ENCODE measurements around the gene RGMB. TPM values are rescaled to one million over a fixed set of nuclear protein-coding genes. Genes with fewer than 3 reads are reported as not detected.

Gene RGMB
- total RNA-seq, 1 experiment from 2014 or later = 19.3 TPM

DNA sequence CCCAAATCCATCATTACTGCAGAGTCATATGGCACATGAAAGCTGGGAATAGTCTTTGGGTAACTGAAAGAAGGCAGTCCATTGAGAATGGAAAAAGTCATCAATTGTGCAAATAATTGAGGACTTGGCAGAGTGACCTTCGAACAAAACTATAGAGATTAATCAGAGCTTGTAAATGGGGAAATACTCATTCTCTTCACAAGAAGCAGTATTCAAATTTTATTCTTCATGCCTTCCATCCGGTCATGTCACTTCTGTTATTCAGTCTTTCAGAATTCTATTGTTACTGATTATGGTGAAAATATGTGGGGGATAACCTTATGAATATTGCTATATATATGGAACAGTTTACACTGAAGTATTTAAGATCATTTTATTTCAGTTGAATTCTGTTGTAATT lies 8.1 kb downstream of the RGMB start:
- Mint-ChIP-seq H3K9me3 (no peaks in the 10 kb centered on the region), H3K27ac (no peak overlapping the region), H3K4me3 (no peak overlapping the region), H3K36me3 (ENCODE audit: insufficient read depth in 1 of 3, low read depth in 3 of 3) (peaks cover 15 to 42% (median 40%) of the 10 kb centered on the region in 3 experiments), H3K27me3 (ENCODE audit: low read depth) (no peaks in the 10 kb centered on the region), H3K4me1 (peaks cover 39 to 43% of the 10 kb centered on the region in 2 experiments)
- no peak overlapping the region for H3K9ac ChIP-seq (ENCODE audit: extremely low read depth, insufficient read length, low read length)
- H4K5ac ChIP-seq (ENCODE audit: insufficient read length, low read depth, low read length) = no peak overlapping the region
- H2BK12ac ChIP-seq (ENCODE audit: insufficient read length, low read depth, low read length) = no peak overlapping the region
- no peak overlapping the region for H2BK120ac ChIP-seq (ENCODE audit: low read depth, low read length, poor library complexity, severe bottlenecking)
- H3K27me3 ChIP-seq (ENCODE audit: insufficient read depth, low read length) = no peaks in the 10 kb centered on the region
- no peak overlapping the region for H2BK20ac ChIP-seq (ENCODE audit: low read depth, low read length, poor library complexity, severe bottlenecking)
- no peak overlapping the region for H4K91ac ChIP-seq (ENCODE audit: insufficient read length, low read depth, low read length)
- no peak overlapping the region for H3K14ac ChIP-seq (ENCODE audit: insufficient read depth, low read length)
- no peak overlapping the region for H2BK15ac ChIP-seq (ENCODE audit: low read depth, low read length)
- no peak overlapping the region for H3K56ac ChIP-seq (ENCODE audit: insufficient read length, low read depth, low read length)
- H3K27ac ChIP-seq (ENCODE audit: insufficient read length, low read depth, low read length) = no peak overlapping the region
- H3K79me2 ChIP-seq (ENCODE audit: insufficient read depth, low read length) = peaks cover 9% of the 10 kb centered on the region; the same call in 1 of the 2 replicates
- no peak for DNase-seq
- no peak overlapping the region for H2AK5ac ChIP-seq (ENCODE audit: insufficient read length, low read length)
- peaks cover 15% of the 10 kb centered on the region for H3K79me1 ChIP-seq (ENCODE audit: insufficient read depth, low read depth, low read length, poor library complexity, severe bottlenecking)
- no CpG with 5 or more reads among the region's 2 CpGs for WGBS (ENCODE audit: extremely low coverage, insufficient read length, low lambda C conversion rate)
- H4K20me1 ChIP-seq (ENCODE audit: control insufficient read depth, insufficient read depth, insufficient read length) = no peaks in the 10 kb centered on the region
- TF ChIP-seq, protein P1, sequence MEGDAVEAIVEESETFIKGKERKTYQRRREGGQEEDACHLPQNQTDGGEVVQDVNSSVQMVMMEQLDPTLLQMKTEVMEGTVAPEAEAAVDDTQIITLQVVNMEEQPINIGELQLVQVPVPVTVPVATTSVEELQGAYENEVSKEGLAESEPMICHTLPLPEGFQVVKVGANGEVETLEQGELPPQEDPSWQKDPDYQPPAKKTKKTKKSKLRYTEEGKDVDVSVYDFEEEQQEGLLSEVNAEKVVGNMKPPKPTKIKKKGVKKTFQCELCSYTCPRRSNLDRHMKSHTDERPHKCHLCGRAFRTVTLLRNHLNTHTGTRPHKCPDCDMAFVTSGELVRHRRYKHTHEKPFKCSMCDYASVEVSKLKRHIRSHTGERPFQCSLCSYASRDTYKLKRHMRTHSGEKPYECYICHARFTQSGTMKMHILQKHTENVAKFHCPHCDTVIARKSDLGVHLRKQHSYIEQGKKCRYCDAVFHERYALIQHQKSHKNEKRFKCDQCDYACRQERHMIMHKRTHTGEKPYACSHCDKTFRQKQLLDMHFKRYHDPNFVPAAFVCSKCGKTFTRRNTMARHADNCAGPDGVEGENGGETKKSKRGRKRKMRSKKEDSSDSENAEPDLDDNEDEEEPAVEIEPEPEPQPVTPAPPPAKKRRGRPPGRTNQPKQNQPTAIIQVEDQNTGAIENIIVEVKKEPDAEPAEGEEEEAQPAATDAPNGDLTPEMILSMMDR (conservative IDR thresholded peaks at IDR 0.05) = no peak
- no peak overlapping the region for H3K18ac ChIP-seq (ENCODE audit: insufficient read length, low read depth, low read length)
- H3K9me3 ChIP-seq (ENCODE audit: control insufficient read depth, low read depth, low read length) = no peaks in the 10 kb centered on the region
- no peaks in the 10 kb centered on the region for H3K4me1 ChIP-seq (ENCODE audit: insufficient read depth, low read length)
- no peak overlapping the region for H3K4ac ChIP-seq (ENCODE audit: low read depth, low read length)
- H3T11ph ChIP-seq (ENCODE audit: low read length) = no peak overlapping the region
- no peak overlapping the region for H3K4me2 ChIP-seq (ENCODE audit: insufficient read depth, insufficient read length, low read length)
- H3K23me2 ChIP-seq (ENCODE audit: insufficient read length, low read depth, low read length, poor library complexity, severe bottlenecking) = no peaks in the 10 kb centered on the region
- no peak overlapping the region for H2AFZ ChIP-seq (ENCODE audit: low read length)
- no peak overlapping the region for H2BK5ac ChIP-seq (ENCODE audit: insufficient read length, low read length)
- no peak overlapping the region for H4K8ac ChIP-seq (replicated peaks; ENCODE audit: insufficient read length, low read depth, low read length)
- no peak overlapping the region for H3K23ac ChIP-seq (ENCODE audit: insufficient read length, low read depth, low read length)
